Tibial nerve (tissue), 4 donors: ENCODE measurements around the gene SLC44A4. TPM values are rescaled to one million over a fixed set of nuclear protein-coding genes. Genes with fewer than 3 reads are reported as not detected.

Experiments
- DNase-seq, 2 donors: peaks; one replicate each; pipeline ENCODE4 v3.0.0-alpha.2; 2019; ENCODE audit warnings: low spot score in 2 of 2
- H3K27ac ChIP-seq, 4 donors: fragments of 200-600 bp; sonication (generic) in 3 of 4; one replicate each; pipeline ENCODE4 v1.5.1; 2017 to 2019; ENCODE audit warnings: mild to moderate bottlenecking in 1 of 4
- H3K27me3 ChIP-seq, 2 donors: fragments of 200-600 bp; sonication (generic) in 1 of 2; one replicate each; pipeline versions ENCODE4 v1.5.1 to v1.6.0; 2017 to 2019
- H3K36me3 ChIP-seq, 3 donors: fragments of 200-600 bp; sonication (generic); one replicate each; pipeline ENCODE4 v1.5.1; 2018 to 2019
- H3K4me1 ChIP-seq, 4 donors: fragments of 200-600 bp; sonication (generic) in 3 of 4; one replicate each; pipeline ENCODE4 v1.5.1; 2017 to 2019
- H3K4me3 ChIP-seq, 4 donors: fragments of 200-600 bp; sonication (generic) in 3 of 4; one replicate each; pipeline ENCODE4 v1.5.1; 2017 to 2019; ENCODE audit warnings: mild to moderate bottlenecking in 1 of 4, moderate library complexity in 1 of 4
- H3K9me3 ChIP-seq, 4 donors: fragments of 200-600 bp; sonication (generic) in 3 of 4; one replicate each; pipeline ENCODE4 v1.5.1; 2017 to 2019
- EP300 ChIP-seq, 2 donors: sonication (generic); formaldehyde crosslinking; IDR thresholded peaks; one replicate each; pipeline ENCODE4 v1.6.1; 2017; ENCODE audit warnings: antibody characterized with exemption in 2 of 2, mild to moderate bottlenecking in 1 of 2
- POLR2A ChIP-seq, 2 donors: fragments of 450-650 bp; IDR thresholded peaks; one replicate each; pipeline ENCODE4 v1.6.1; 2017; ENCODE audit warnings: antibody characterized with exemption in 2 of 2, mild to moderate bottlenecking in 2 of 2, moderate library complexity in 2 of 2
- WGBS, 2 donors: methylation state at CpG; one replicate each; pipeline ENCODE4 v1.1.5; 2018; 5-methylcytosine and 5-hydroxymethylcytosine counted together
- total RNA-seq, 4 donors: library from RNA; depleted of rRNA; stranded (reverse); fragments of >200 nt; gene quantifications; one replicate each; pipeline ENCODE4 v1.1.0, GENCODE V29; 2016
- TF ChIP-seq, protein P1 (sequence below), 5 experiments: fragments of 200-600 bp in 3 of 5; fragments of 450-650 bp in 2 of 5; sonication (generic) in 3 of 5; IDR thresholded peaks; one replicate each; pipeline ENCODE4 v1.5.1; 2016 to 2019; ENCODE audit warnings: antibody characterized with exemption in 5 of 5, mild to moderate bottlenecking in 3 of 5, moderate library complexity in 2 of 5

Gene SLC44A4
- total RNA-seq, 4 donors from 2014 or later: 0.22 to 0.84 (median 0.59) TPM; not detected in 1

DNA sequence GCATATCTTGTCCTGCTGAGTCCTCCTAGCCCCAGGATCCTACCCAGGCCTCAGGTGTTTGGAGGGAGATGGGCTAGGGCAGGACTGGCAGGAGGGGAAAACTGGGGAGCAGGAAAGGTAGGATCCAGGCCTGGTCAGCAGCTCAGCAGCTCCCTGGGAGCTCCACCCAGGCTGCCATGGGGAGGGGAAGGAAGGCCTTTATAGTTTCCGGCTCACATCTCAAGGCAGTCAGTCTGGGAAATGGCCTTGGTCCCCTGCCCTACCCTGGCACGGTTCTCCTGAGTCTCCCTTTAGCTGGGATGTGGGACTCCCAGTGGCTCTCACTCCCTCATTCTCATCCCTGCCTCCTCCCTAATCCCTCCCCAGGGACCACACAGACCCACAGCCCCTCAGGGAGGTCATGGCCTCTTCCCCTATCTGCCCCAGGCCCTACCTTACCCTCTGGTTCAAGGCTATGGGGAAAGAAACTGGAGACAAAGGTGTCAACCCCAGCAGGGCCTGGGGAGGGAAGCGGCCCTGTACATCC, 1.6 kb downstream of the SLC44A4 start:
- TF ChIP-seq EP300 (IDR thresholded peaks at IDR 0.05): no peak
- TF ChIP-seq, protein P1, sequence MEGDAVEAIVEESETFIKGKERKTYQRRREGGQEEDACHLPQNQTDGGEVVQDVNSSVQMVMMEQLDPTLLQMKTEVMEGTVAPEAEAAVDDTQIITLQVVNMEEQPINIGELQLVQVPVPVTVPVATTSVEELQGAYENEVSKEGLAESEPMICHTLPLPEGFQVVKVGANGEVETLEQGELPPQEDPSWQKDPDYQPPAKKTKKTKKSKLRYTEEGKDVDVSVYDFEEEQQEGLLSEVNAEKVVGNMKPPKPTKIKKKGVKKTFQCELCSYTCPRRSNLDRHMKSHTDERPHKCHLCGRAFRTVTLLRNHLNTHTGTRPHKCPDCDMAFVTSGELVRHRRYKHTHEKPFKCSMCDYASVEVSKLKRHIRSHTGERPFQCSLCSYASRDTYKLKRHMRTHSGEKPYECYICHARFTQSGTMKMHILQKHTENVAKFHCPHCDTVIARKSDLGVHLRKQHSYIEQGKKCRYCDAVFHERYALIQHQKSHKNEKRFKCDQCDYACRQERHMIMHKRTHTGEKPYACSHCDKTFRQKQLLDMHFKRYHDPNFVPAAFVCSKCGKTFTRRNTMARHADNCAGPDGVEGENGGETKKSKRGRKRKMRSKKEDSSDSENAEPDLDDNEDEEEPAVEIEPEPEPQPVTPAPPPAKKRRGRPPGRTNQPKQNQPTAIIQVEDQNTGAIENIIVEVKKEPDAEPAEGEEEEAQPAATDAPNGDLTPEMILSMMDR (IDR thresholded peaks at IDR 0.05): no peak
- TF ChIP-seq POLR2A (IDR thresholded peaks at IDR 0.05): no peak
- Histone ChIP-seq H3K27ac (peak overlapping the region in 2 of 4 donors; percentile 24 to 70), H3K9me3 (no peaks in the 10 kb centered on the region), H3K36me3 (peaks cover 3 to 29% (median 7%) of the 10 kb centered on the region in 3 donors), H3K27me3 (no peaks in the 10 kb centered on the region), H3K4me3 (no peak overlapping the region), H3K4me1 (no peaks in the 10 kb centered on the region)
- WGBS, 2 donors: 57 to 73% methylated on average over 3 of the region's 3 CpGs
- no peak for DNase-seq

- DNase-seq: no peak
- H3K27me3 ChIP-seq: no peaks in the 10 kb centered on the region
- H3K27ac ChIP-seq: peak overlapping the region in 1 of 4 donors; percentile 70
- WGBS, 2 donors: 81 to 89% methylated on average over 7 of the region's 7 CpGs
- H3K9me3 ChIP-seq: no peaks in the 10 kb centered on the region
- H3K36me3 ChIP-seq: peaks cover 3 to 21% (median 6%) of the 10 kb centered on the region in 3 donors
- H3K4me3 ChIP-seq: no peak overlapping the region
- TF ChIP-seq EP300 (IDR thresholded peaks at IDR 0.05): no peak
- TF ChIP-seq, protein P1 (IDR thresholded peaks at IDR 0.05): no peak
- no peaks in the 10 kb centered on the region for H3K4me1 ChIP-seq
Observed at GRCh38 chr6:31876357-31876756, 2.4 kb downstream of the SLC44A4 start.

GRCh38 chr6:31875877-31876276, 2.9 kb downstream of the SLC44A4 start:
- Histone ChIP-seq H3K4me3 (no peak overlapping the region), H3K36me3 (peaks cover 2 to 16% (median 6%) of the 10 kb centered on the region in 3 donors), H3K9me3 (no peaks in the 10 kb centered on the region), H3K27me3 (no peaks in the 10 kb centered on the region), H3K4me1 (no peaks in the 10 kb centered on the region), H3K27ac (no peak overlapping the region)
- 53 to 60% methylated on average over 5 of the region's 5 CpGs for WGBS, 2 donors
- TF ChIP-seq POLR2A (IDR thresholded peaks at IDR 0.05): no peak
- TF ChIP-seq EP300 (IDR thresholded peaks at IDR 0.05): no peak
- TF ChIP-seq, protein P1 (IDR thresholded peaks at IDR 0.05): no peak
- DNase-seq: no peak

DNA sequence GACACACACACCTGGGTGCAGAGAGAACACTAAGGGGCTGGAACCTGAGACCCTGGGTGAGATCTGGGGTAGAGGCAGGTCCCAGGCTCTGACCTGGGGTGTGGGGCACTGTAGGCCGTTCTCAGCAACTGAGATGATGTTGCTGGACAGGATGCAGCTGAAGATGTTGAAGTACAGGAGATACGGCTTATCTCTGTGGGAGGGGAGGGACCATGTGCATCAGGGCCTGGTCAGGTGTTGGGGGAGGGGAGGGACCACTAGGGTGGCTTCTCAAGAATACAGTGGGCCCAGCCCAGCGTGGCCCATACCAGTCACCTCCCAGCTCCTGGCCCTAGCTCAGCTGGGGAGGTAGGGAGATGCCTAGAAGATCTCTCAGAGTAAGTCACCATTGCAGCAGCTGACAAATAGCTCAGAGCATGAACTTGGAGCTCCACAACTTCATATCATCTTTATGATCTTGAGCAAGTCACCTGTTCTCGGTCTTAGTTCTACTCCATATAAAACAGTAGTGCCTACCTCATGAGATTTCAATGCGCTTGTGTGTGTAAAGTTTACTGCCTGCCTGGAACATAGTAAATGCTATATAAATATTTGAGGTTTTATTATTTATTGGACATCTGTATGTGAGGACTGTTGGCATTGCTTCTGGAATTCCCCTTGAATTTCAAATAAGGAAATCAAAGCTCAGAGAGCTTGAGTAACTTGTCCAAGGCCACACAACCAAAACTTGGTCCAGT, 3.8 kb downstream of the SLC44A4 start:
- DNase-seq: no peak
- no peak overlapping the region for H3K27ac ChIP-seq
- no peaks in the 10 kb centered on the region for H3K4me1 ChIP-seq
- TF ChIP-seq, protein P1 (IDR thresholded peaks at IDR 0.05): no peak
- TF ChIP-seq POLR2A (IDR thresholded peaks at IDR 0.05) (no peak), EP300 (IDR thresholded peaks at IDR 0.05) (no peak)
- H3K9me3 ChIP-seq: no peaks in the 10 kb centered on the region
- peaks cover 0 to 7% (median 6%) of the 10 kb centered on the region in 3 donors for H3K36me3 ChIP-seq
- WGBS, 2 donors: 74 to 77% methylated on average over 5 of the region's 5 CpGs
- H3K27me3 ChIP-seq: no peaks in the 10 kb centered on the region
- H3K4me3 ChIP-seq: no peak overlapping the region

DNA sequence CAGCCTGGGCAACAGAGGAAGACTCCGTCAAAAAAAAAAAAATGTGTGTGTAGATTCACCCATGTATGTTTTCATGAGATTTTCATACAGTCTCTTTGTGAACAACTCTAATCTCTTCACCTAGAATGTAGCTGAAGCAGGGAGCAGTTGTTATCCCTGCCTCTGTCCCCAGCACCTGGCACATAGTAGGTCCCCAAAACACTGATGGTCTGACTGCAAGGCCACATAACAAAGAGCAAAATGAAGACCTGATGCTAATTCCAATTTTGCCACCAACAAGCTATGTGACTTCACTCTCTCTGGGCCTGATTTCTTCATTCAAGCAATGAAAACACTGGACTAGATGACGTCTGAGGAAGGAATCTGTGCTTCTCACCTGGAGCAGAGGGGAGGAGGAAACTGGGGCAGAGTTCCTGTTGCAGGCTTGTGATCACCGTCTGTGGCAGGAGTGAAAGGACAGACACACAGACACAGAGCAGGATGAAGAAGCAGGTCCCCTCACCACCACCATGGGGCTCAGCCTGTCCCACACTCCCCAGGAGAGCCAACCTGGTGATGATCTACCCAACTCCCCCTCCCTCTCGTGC, 4.6 kb downstream of the SLC44A4 start:
- DNase-seq: no peak
- TF ChIP-seq POLR2A (IDR thresholded peaks at IDR 0.05) (no peak), EP300 (IDR thresholded peaks at IDR 0.05) (no peak)
- TF ChIP-seq, protein P1 (IDR thresholded peaks at IDR 0.05): no peak
- WGBS, 2 donors: 46 to 51% methylated on average over 4 of the region's 4 CpGs
- no peak overlapping the region for H3K4me3 ChIP-seq
- H3K36me3 ChIP-seq: no peaks in the 10 kb centered on the region
- no peaks in the 10 kb centered on the region for H3K9me3 ChIP-seq
- H3K27ac ChIP-seq: no peak overlapping the region
- H3K4me1 ChIP-seq: no peaks in the 10 kb centered on the region
- H3K27me3 ChIP-seq: no peaks in the 10 kb centered on the region
